UCSD-AML1 (cell line): Measurements from ENCODE around the gene ARID4B.
"Not testable (repeated sequence)": the region's sequence is repeated elsewhere in the genome, so short reads cannot be mapped to it uniquely, and the experiment has no call there.

Experiments used
- DNase-seq: peaks from one replicate; lab custom pipeline; 2025; ENCODE audit not compliant: unreplicated experiment; lab: John Stamatoyannopoulos, UW

The ARID4B gene

DNA sequence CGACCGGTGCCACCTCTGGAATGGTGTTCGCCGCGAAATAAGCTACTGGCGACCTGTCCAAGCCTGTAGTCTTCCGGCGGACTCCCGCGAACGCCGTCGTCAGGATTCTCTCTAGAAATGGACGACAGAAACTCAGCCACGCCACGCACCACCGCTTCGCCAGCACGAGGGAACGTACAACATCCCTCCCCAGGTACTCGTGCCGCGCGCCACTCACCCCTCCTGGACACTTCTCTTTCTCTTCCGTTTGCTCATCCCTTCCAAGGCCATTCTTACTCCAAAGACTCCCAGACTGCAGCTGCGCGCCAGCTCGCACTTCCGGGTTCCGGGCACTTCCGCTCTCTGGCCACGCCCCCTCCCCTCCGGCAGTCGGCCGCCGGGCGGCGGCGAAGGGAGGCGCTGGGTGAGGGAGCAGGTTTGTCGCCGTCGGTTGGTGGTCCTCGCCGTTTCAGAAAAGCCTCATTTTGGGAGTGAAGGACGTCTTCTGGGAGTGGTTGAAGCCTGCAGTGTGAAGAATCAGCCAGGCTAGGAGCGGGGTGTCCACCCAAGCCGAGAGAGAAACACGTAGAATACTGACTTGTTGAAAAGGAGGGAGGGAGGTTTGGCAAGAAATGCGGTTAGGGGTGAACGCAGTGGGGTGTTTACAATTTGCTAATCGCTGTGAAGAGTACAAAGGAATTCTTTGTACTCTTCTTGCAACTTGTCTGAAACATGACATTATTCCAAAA lies 166.9 kb downstream of the ARID4B start, which contains the start of gene RBM34:
RBM34 (minus strand) TSS at position 294 of the 728 bp plus-strand sequence; CDS start at position 270, 24 bp downstream.
- peak; percentile 90 for DNase-seq

DNA sequence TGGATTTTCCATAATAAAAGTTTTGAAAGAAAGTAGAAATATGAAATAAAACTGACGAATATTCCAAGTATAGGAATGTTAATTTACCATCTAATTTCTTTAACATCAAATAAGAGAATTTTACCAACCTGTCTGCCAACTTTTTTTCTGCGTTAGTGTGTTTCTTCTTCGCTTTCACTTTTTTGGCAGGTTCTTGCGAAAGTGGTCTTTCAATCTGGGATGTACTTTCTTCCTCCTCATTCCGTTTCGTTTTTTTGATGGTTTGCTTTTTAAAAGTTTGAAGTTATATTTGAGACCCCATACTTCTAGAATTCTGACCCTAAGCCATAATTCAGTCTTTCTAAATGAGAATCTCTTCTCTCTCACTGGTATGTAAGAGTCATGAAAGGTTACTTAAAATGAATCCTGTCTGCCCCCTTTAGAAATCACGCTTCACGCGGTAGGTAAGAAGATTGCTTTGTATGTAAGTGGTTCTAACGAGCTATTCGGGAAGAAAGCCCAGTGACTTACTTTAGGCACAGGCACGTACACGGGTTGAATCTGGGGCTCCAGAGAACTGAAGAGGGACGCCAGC lies 167.5 kb downstream of the ARID4B start:
- no peak for DNase-seq

DNA sequence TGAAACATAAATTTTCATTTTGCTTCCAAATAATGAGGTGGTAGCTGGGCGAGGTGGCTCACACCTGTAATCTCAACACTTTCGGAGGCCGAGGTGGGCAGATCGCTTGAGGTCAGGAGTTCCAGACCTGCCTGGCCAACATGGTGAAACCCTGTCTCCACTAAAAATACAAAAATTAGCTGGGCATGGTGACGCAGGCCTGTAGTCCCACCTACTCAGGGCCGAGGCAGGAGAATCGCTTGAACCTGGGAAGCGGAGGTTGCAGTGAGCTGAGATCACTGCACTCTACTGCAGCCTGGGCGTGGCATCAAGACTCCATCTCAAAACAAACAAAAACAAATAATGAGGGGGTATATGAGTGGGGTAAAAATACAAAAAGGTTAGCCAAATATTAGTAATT lies 168.0 kb downstream of the ARID4B start:
- DNase-seq = not testable (repeated sequence)

DNA sequence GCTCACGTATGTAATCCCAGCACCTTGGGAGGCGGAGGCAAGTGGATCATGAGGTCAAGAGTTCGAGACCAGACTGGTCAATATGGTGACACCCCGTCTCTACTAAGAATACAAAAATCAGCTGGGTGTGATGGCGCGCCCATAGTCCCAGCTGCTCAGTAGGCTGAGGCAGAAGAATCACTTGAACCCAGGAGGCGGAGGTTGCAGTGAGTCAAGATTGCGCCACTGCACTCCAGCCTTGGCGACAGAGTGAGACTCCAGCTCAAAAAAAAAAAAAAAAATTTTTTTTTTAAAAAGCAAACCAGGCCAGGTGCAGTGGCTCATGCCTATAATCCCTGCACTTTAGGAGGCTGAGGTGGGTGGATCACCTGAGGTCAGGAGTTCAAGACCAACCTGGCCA lies 168.7 kb downstream of the ARID4B start:
- DNase-seq = not testable (repeated sequence)

DNA sequence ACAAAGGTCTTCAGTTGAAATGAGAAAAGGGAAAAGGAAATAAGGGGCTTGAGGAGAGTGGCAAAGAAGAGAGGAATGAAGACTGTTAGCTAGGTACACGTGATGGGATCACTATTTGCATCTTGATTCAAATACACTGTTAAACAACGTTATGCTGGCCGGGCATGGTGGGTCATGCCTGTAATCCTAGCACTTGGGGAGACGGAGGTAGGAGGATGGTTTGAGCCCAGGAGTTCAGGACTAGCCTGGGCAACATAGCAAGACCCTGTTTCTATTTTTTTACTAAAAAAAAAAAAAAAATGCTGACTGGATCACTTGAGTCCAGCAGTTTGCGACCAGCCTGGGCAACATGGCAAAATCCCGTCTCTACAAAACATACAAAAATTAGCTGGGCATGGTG lies 169.3 kb downstream of the ARID4B start:
- DNase-seq = no peak

DNA sequence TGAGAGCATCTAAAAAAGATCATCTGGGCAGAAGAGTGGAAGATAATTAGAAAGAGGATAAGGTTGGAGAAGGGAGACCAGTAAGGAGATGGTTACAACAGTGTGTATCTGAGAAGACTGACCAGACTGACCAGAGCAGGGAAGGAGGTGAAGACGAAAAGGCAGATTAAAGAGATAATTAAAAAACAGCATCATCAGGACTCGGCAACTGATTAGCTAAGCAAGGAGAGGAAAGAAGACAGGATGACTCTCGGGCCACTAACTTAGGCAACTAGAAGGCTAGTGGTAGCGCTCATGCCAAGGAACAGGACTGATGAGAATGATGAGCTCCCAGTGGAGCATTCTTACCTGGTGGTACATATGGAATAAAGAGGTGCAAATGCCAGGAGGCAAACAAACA lies 170.8 kb downstream of the ARID4B start:
- DNase-seq = no peak

DNA sequence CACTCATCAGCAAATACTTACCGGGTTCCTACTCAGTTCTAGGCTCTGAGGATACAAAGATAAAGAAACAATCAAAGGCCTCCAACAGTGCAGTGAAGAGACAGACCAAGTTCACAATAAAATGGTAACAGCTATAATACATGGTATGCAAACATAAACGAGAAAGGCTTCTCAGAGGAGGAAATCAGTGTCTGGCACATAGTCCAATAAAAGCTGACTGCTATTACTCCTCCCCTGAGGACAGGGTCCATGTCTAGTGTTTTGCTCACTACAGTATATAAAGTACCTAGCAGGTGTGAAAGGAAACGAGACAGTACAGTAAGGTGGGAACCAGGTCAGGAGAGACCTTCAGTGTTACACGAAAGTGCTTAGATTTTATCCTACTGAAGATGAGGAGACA lies 171.2 kb downstream of the ARID4B start:
- DNase-seq = no peak

DNA sequence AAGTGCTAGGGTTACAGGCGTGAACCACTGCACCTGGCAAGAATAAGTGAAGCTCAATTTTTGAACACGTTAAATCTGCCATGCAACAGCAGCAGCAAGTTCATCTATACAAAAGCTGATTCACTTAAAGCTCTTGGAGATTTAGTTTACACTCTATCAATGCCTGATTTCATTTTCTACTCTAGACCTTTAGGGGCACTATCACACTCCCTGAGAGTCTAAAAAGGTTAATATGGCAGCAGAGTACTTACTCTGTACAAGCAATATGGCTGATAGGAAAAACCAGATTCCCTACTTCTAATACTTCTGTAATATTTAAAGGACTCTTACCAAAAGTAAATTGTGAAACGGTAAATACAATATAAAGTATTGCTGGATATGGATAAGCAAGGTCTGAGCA lies 171.7 kb downstream of the ARID4B start:
- DNase-seq = no peak

DNA sequence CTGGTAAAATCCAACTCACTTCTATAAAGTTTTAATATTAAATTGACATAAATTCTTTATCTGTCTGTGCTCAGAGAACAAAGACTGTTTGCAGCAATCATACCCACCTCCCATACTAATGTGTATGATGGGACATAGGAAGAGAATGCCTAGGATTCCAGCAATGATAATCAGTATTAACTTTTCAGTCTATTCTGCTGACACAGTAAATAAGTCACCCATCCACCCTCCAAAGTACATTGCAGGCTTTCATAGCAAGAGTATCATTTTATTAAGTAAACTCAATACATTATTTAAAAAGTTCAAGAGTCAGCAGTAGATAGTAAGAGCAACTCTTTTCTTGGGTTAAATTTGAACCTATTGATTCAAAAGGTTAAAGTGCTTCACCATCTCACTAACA lies 175.7 kb downstream of the ARID4B start:
- DNase-seq = no peak

DNA sequence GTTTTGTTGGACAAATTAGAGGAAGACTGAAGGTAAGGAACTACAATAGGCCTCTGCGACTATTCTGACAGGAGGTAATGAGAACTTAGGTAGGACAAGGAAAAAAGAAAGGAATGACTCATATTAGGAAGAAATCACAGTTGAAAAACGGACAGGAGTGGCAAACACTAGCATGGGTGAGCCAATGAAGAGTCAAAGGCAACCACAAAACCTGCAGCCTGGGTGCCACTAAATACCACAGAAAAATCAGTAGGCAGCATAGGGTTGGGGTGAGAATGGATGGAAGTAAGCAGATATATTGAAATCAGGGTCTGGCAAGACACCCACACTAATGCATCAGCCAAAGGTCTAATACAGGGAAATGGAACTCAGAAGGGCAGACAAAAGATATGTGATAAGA lies 176.9 kb downstream of the ARID4B start:
- no peak for DNase-seq

DNA sequence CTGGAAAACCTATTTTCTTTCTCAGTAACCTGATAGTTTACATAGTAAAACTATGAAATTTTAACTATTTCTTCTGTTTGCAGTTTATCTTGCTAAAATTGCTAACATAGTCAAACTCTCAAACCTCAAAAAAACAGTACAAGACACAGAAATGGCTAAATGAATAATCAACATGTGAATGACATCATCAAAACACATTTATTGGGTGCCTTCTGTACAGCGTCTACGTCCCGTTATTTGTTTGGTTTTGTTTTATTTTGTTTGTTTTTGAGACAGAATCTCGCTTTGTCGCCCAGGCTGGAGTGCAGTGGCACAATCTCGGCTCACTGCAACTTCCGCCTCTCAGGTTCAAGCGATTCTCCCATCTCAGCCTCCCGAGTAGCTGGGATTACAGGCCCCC lies 178.2 kb downstream of the ARID4B start:
- DNase-seq = no peak

DNA sequence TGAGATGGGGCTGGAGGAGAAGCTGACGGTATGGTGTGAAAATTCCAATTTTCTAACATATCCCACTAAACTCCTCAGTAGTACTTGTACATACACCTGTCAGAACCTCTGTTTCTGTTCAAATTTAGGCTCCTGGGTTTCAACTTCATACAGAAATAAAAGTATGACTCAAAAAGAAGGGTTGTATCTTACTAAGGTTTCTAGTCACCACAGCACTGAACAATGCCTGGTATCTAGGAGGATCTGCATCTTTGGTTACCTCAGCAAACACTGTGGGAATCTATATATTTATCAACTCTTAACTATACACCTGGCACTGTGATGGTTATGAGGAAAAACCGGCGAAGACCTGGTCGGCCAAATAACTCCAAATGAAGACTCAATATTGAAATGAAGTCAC lies 180.7 kb downstream of the ARID4B start:
- no peak for DNase-seq

DNA sequence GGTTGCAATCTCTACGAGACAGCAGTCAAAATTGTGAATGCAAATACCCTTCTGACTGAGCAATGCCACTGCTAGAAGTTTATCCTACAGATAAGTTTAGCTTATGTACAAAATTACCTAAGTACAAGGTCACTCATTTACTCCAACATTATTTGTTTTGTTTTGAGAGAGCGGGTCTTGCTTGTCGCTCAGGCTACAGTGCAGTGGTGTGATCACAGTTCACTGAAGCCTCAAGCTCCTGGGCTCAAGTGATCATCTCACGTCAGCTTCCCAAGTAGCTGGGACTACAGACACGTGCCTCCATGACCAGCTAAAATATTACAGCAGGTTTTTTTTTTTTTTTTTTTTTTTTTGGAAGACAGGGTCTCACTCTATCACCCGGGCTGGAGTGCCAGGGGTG lies 182.3 kb downstream of the ARID4B start:
- no peak for DNase-seq

DNA sequence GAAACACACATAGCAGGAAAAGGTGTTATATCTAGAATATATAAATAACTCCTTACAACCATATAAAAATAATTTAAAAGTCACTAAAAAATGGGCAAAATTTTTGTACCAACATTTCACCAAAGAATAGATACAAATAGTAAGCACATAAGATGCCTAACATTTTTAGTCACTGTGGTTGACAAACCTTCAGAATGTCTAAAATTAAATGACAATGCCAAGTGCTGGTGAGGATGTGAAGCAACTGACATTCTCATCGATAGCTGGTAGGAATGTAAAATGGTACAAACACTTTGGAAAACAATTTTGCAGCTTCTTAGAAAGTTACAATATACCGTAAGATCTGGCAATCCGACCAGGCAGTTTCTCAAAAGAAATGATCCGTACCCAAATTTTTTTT lies 185.0 kb downstream of the ARID4B start:
- no peak for DNase-seq

DNA sequence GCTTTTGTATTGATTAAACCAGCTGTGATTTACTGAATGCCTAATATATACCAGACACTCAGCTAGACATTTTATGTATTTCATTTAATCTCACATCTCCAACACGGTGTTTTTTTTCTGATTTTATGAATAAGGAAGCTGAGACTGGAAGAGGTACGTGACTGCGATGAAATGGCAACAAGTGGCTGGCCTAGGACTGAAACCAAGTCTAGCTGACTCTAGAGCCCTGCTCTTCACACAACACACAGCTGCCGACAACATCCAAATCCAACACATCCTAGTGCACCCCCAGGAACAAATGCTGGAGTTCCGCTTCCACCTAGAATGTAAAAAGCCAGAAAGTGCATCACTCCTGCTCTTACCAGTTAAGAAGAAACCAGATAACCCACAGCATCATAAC lies 188.7 kb downstream of the ARID4B start:
- no peak for DNase-seq

DNA sequence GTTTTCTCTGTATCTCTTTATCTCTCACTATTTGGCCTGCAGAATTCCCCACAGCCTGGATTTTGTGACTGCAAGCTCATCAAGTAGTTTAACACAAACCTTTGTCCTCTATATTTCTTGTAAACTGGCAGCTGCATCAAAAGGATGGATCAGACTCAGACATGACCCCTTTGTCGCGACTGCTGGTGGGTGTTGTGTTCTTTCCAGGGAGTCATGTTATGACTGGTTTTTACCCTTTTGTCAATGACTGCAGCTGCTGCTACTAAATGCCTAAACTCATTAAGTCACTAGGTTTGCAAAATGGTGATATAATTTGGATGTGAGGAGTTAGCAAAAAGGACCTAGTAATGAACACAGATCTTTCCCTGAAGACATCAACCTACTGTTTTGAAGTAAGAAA lies 189.2 kb downstream of the ARID4B start:
- no peak for DNase-seq

DNA sequence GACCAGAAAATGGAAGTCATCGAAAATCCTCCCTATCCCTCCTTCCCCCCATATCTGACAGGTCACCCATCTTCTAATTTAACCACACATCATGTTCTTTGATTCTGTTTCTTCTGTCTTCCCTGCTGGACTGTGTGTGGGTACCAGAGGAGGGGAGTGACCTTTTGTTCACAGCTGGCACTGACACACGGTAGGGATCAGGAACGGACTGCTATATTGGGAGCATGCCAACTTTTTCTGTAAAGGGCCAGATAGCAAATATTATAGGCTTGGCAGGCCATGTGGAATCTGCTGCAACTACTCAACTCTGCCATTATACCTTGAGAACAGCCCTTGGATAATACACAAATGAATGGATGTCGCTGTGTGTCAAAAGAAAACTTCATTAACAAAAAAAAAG lies 191.9 kb downstream of the ARID4B start:
- no peak for DNase-seq

DNA sequence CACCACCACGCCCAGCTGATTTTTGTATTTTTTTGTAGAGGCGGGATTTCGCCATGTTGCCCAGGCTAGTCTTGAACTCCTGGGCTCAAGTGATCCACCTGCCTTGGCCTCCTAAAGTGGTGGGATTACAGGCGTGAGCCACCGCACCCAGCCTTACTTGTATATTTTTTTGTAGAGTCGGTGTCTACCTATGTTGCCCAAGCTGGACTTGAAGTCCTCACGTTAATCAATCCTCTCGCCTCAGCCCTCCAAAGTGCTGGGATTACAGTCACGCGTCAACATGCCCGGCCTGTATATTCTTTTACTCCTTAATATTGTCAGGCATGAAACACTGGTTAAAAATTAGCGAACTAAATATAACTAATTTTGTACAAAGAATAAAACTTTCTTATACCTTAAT lies 193.8 kb downstream of the ARID4B start:
- DNase-seq = no peak

DNA sequence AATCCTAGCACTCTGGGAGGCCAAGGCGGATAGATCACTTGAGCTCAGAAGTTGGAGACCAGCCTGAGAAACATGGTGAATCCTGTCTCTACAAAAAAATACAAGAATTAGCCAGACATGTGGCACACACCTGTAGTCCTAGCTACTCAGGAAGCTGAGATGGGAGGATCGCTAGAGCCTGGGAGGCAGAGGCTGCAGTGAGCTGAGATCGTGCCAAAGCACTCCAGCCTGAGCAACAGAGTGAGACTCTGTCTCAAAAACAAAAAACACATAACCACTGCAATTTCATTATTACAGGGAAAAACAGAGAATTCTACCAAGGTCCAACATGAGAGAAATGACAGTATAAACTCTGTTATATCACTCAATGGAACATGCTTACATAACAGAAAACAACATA lies 194.9 kb downstream of the ARID4B start:
- DNase-seq = no peak

DNA sequence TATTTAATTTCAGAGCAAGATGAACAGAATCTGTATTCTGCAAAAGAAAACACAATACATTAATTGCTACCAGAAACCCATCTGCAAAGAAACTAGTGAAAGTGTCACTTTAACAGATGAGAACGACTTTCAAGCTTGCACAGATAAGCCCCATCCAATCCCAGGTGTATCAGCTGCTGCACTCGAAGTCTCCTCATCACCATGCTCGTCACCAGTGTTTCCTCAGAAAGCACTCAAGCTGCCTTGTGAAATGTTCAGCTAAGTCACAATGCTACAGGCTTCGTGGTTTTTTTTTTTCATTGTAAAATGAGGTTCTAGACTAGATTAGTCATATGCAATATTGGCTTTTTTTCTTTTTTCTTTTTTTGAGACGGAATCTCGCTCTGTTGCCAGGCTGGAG lies 196.0 kb downstream of the ARID4B start:
- DNase-seq = no peak

DNA sequence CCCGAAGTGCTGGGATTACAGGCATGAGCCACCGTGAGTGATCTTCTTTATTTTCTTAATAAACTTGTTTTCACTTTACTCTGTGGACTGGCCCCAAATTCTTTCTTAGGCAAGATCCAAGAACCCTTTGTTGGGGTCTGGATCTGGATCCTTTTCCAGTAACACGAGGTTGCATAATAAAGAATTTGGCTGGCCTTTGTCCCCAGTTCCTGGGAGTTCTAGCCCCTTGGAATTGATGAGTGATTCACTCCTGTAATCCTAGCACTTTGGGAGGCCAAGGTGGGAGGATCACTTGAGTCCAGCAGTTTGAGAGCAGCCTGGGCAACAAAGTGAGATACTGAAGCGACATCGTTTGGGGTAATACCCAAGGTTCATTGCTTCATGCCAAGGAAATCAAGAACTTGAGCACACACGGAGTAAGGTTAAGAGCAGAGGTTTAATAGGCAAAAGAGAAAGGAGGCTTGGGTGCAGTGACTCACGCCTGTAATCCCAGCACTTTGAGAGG lies 197.2 kb downstream of the ARID4B start:
- no peak for DNase-seq

DNA sequence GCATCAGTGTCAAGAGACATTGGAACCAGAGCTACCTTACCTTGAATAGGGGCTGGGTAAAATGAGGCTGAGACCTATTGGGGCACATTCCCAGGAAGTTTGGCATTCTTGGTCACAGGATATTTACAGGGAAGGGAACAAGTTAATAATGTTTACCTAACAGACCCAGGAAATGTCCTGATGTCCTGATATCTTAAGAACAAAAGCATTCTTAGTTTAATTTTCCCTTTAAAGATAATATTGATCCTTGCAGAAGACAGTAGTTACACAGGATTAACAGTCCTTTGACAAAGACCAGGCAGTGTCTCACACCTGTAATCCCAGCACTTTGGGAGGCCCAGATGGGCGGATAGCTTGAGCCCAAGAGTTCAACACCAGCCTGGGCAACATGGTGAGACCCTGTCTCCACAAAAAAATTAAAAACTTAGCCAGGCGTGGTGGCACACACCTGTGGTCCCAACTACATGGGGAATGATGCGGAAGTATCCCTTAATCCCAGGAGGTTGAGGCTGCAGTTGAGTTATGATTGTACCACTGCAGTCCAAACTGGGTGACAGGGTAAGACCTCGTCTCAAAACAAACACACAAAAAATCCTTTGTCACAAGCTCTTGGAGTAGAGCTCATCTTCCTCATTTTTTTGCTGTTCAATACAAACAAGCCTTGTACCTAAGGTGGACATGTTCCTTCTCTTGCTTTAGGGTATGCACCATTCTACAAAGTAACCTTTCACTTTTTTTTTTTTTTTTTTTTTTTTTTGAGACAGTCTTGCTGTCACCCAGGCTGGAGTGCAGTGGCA lies 198.0 kb downstream of the ARID4B start:
- DNase-seq = no peak
